Smooth muscle cell (in vitro differentiated cells): ENCODE measurements around the gene RDH14. TPM values are rescaled to one million over a fixed set of nuclear protein-coding genes. Genes with fewer than 3 reads are reported as not detected.

Experiments used
- DNase-seq: peaks from one replicate; lab custom pipeline; 2025; ENCODE audit not compliant: unreplicated experiment; lab: John Stamatoyannopoulos, UW
- H2AFZ ChIP-seq: fragments of 200-600 bp; sonication (generic); 2 replicates; pipeline ENCODE4 v1.6.0; 2016; ENCODE audit warnings: antibody characterized with exemption, low read depth, mild to moderate bottlenecking
- H3F3A ChIP-seq: fragments of 200-600 bp; sonication (generic); 2 replicates; pipeline ENCODE4 v1.6.0; 2017; ENCODE audit warnings: antibody characterized with exemption, low read depth
- H3K27ac ChIP-seq: fragments of 200-600 bp; sonication (generic); 2 replicates; pipeline ENCODE4 v1.5.1; 2016; ENCODE audit warnings: low read depth, mild to moderate bottlenecking
- H3K27me3 ChIP-seq: fragments of 200-600 bp; sonication (generic); 2 replicates; pipeline ENCODE4 v1.6.1; 2016; ENCODE audit warnings: low read depth, mild to moderate bottlenecking
- H3K36me3 ChIP-seq: fragments of 200-600 bp; sonication (generic); 2 replicates; pipeline ENCODE4 v1.5.1; 2016; ENCODE audit warnings: low read depth
- H3K4me1 ChIP-seq: fragments of 200-600 bp; sonication (generic); 2 replicates; pipeline ENCODE4 v1.5.1; 2016; ENCODE audit warnings: low read depth
- H3K4me2 ChIP-seq: fragments of 200-600 bp; sonication (generic); 2 replicates; pipeline ENCODE4 v1.6.0; 2016; ENCODE audit warnings: mild to moderate bottlenecking
- H3K4me3 ChIP-seq: fragments of 200-600 bp; sonication (generic); 2 replicates; pipeline ENCODE4 v1.5.1; 2016; ENCODE audit warnings: mild to moderate bottlenecking
- H3K79me2 ChIP-seq: fragments of 200-600 bp; sonication (generic); 2 replicates; pipeline ENCODE4 v1.6.0; 2016; ENCODE audit warnings: low read depth, mild to moderate bottlenecking
- H3K9ac ChIP-seq: fragments of 200-600 bp; sonication (generic); 2 replicates; pipeline ENCODE4 v1.6.0; 2016; ENCODE audit warnings: low read depth
- H3K9me3 ChIP-seq: fragments of 200-600 bp; sonication (generic); replicated peaks from 2 replicates; pipeline ENCODE4 v1.5.1; 2016; ENCODE audit warnings: low read depth
- H4K20me1 ChIP-seq: fragments of 200-600 bp; sonication (generic); 2 replicates; pipeline ENCODE4 v1.6.0; 2016; ENCODE audit warnings: low read depth
- CTCF ChIP-seq: fragments of 200-600 bp; sonication (generic); IDR thresholded peaks from 2 replicates; pipeline ENCODE4 v1.5.1; 2017; ENCODE audit warnings: borderline replicate concordance, mild to moderate bottlenecking, antibody characterized with exemption; ENCODE audit not compliant: insufficient read depth, poor library complexity, severe bottlenecking
- WGBS: methylation state at CpG from one replicate; pipeline ENCODE4 v1.1.7; 2016; ENCODE audit warnings: low lambda C conversion rate; 5-methylcytosine and 5-hydroxymethylcytosine counted together
- polyA plus RNA-seq: library from polyadenylated mRNA; unstranded; fragments of >200 nt; fragmentation: Nextera tagmentation; extraction: Ambion mirVana; gene quantifications from 2 replicates; pipeline ENCODE4 v1.2.1, GENCODE V29; 2016
- total RNA-seq: library from RNA; depleted of rRNA; stranded (reverse); fragments of >200 nt; gene quantifications from 2 replicates; pipeline ENCODE4 v1.2.3, GENCODE V29; 2014

RDH14 gene
- total and polyA plus RNA-seq, 2 experiments from 2014 or later = 24.5 to 26.2 TPM

GRCh38 chr2:18583905-18584607 lies 23.6 kb upstream of the RDH14 start:
- H3K27ac ChIP-seq = no peak overlapping the region
- no peak for DNase-seq
- 97% methylated on average over 37 of the region's 37 CpGs for WGBS

GRCh38 chr2:18580606-18581005 lies 20.2 kb upstream of the RDH14 start:
- H3K4me3 ChIP-seq = no peak overlapping the region
- no peaks in the 10 kb centered on the region for H3K79me2 ChIP-seq
- H3K27ac ChIP-seq = no peak overlapping the region
- no peaks in the 10 kb centered on the region for H4K20me1 ChIP-seq
- peaks cover 9% of the 10 kb centered on the region for H3K9me3 ChIP-seq
- TF ChIP-seq CTCF = no peak
- H3K9ac ChIP-seq = no peak overlapping the region
- H3K27me3 ChIP-seq = no peaks in the 10 kb centered on the region
- no peak for DNase-seq
- H3K4me1 ChIP-seq = no peaks in the 10 kb centered on the region
- WGBS = 98% methylated on average over 3 of the region's 3 CpGs
- H2AFZ ChIP-seq = no peak overlapping the region
- H3K4me2 ChIP-seq = no peak overlapping the region
- H3K36me3 ChIP-seq = no peaks in the 10 kb centered on the region
- no peaks in the 10 kb centered on the region for H3F3A ChIP-seq

More at GRCh38 chr2:18583905-18584607, 23.6 kb upstream of the RDH14 start:
- no peak overlapping the region for H3K4me2 ChIP-seq
- no peak for TF ChIP-seq CTCF
- no peaks in the 10 kb centered on the region for H4K20me1 ChIP-seq
- H3K36me3 ChIP-seq = no peaks in the 10 kb centered on the region
- H2AFZ ChIP-seq = no peak overlapping the region
- H3F3A ChIP-seq = no peaks in the 10 kb centered on the region
- no peaks in the 10 kb centered on the region for H3K4me1 ChIP-seq
- no peaks in the 10 kb centered on the region for H3K27me3 ChIP-seq
- no peaks in the 10 kb centered on the region for H3K79me2 ChIP-seq
- H3K9me3 ChIP-seq = peaks cover 7% of the 10 kb centered on the region
- H3K4me3 ChIP-seq = no peak overlapping the region
- H3K9ac ChIP-seq = no peak overlapping the region

GRCh38 chr2:18578033-18578432 lies 17.6 kb upstream of the RDH14 start:
- H2AFZ ChIP-seq = no peak overlapping the region
- no peaks in the 10 kb centered on the region for H3F3A ChIP-seq
- no peaks in the 10 kb centered on the region for H4K20me1 ChIP-seq
- no peak for DNase-seq
- H3K4me1 ChIP-seq = no peaks in the 10 kb centered on the region
- H3K4me2 ChIP-seq = no peak overlapping the region
- H3K9me3 ChIP-seq = peaks cover 9% of the 10 kb centered on the region
- no peak overlapping the region for H3K27ac ChIP-seq
- no peaks in the 10 kb centered on the region for H3K36me3 ChIP-seq
- H3K9ac ChIP-seq = no peak overlapping the region
- no peak overlapping the region for H3K4me3 ChIP-seq
- TF ChIP-seq CTCF = no peak
- H3K27me3 ChIP-seq = no peaks in the 10 kb centered on the region
- no peaks in the 10 kb centered on the region for H3K79me2 ChIP-seq
